ENCODE results near the gene SLC30A5.
A peak's percentile ranks its signal among the peaks of the same experiment; 100 is the strongest.
"Not testable (repeated sequence)": the region's sequence is repeated elsewhere in the genome, so short reads cannot be mapped to it uniquely, and the experiment has no call there.

SLC30A5 gene

DNA sequence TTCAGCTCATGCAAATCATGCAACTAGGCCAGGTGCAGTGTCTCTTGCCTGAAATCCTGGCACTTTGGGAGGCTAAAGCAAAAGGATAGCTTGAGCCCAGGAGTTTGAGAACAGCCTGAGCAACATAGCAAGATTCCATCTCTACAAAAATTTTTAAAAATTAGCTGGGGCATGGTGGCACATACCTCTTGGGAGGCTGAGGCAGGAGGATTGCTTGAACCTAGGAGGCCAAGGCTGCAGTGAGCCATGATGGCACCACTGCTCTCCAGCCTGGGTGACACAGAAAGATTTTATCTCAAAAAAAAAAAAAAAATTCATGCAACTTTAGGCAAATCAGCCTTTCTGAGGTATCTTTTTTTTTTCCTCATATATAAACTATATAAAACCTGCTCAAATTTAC lies 37.5 kb downstream of the SLC30A5 start:
- DNase-seq (ENCODE audit: low read depth) = no peak
- no peak for TF ChIP-seq CTCF (conservative IDR thresholded peaks at IDR 0.05; ENCODE audit: low read length)
- no peak overlapping the region for H3K4me3 ChIP-seq (ENCODE audit: low read length)

DNA sequence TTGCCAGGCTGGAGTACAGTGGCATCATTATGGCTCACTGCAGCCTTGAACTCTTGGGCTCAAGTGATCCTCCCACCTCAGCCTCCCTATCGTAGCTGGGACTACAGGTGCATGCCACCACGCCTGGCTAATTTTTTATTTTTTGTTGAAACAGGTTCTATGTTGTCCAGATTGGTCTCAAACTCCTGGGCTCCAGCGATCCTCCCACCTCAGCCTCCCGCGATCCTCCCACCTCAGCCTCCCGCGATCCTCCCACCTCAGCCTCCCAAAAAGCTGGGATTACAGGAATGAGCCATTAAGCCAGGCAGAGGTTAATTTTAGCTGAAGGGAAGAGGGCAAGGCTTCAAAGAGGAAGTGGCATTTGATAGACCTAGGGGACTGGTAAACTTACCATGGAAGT lies 40.3 kb downstream of the SLC30A5 start:
- no peak overlapping the region for H3K4me3 ChIP-seq (ENCODE audit: low read length)
- no peak for TF ChIP-seq CTCF (conservative IDR thresholded peaks at IDR 0.05; ENCODE audit: low read length)
- no peak for DNase-seq (ENCODE audit: low read depth)

DNA sequence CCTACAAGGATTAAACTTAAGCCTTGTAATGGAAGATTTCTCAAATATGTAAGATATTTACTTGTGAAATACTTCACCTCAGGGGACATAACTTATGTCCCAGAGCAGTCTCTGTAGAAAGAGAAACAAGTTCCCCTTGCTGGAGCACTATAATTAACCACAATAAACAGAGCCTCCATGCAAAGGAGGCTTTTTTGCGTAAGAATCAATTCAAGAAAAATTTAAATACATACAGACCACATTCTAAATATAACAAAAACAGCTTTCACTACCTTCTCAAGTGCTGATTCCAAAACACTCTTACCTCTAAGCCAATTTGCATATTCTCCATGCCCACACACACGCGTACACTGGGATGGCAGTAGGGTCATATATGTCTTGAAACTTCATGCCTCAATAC lies 42.5 kb downstream of the SLC30A5 start:
- no peak for TF ChIP-seq CTCF (conservative IDR thresholded peaks at IDR 0.05; ENCODE audit: low read length)
- peak; percentile 73 for DNase-seq (ENCODE audit: low read depth)
- no peak overlapping the region for H3K4me3 ChIP-seq (ENCODE audit: low read length)

DNA sequence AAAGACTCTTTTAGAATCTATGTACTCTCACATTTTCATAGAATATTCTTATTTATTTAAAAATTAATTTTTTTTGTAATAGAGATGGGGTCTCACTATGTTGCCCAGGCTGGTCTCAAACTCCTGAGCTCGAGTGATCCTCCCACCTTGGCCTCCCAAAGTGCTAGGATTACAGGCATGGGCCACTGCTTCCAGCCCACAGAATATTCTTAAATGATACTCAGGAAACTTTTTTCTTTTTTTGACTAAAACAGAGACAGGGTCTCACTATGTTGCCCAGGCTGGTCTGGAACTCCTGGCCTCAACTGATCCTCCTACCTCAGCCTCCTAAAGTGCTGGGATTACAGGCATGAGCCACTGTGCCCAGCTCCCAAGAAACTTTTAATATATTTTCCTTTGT lies 43.4 kb downstream of the SLC30A5 start:
- H3K4me3 ChIP-seq (ENCODE audit: low read length); DNase-seq (ENCODE audit: low read depth): not testable (repeated sequence)

- TF ChIP-seq CTCF (conservative IDR thresholded peaks at IDR 0.05; ENCODE audit: low read length) = no peak
- DNase-seq (ENCODE audit: low read depth) = no peak
Measured at GRCh38 chr5:69137807-69138206, 44.0 kb downstream of the SLC30A5 start.

GRCh38 chr5:69138766-69139165 lies 45.0 kb downstream of the SLC30A5 start:
- H3K4me3 ChIP-seq (ENCODE audit: low read length) = no peak overlapping the region
- TF ChIP-seq CTCF (conservative IDR thresholded peaks at IDR 0.05; ENCODE audit: low read length) = no peak
- DNase-seq (ENCODE audit: low read depth) = peak; percentile 1

More at GRCh38 chr5:69137807-69138206, 44.0 kb downstream of the SLC30A5 start:
- no peak overlapping the region for H3K4me3 ChIP-seq (ENCODE audit: low read length)

- H3K4me3 ChIP-seq (ENCODE audit: low read length); DNase-seq (ENCODE audit: low read depth): not testable (repeated sequence)
Measured at GRCh38 chr5:69140239-69140638, 46.4 kb downstream of the SLC30A5 start.

DNA sequence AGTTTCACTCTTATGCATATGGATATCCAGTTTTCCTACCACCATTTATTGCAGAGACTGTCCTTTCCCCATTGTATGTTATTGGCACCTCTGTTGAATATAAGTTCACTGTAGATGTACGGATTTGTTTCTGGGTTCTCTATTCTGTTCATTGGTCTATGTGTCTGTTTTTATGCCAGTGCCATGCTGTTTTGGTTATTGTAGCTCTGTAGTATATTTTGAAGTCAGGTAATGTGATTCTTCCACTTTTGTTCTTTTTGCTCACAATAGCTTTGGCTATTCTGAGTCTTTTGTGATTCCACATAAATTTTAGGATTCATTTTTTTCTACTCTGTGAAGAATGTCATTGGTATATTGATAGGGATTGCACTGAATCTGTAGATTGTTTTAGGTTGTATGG lies 47.0 kb downstream of the SLC30A5 start:
- DNase-seq (ENCODE audit: low read depth) = no peak
- TF ChIP-seq CTCF (conservative IDR thresholded peaks at IDR 0.05; ENCODE audit: low read length) = no peak
- no peak overlapping the region for H3K4me3 ChIP-seq (ENCODE audit: low read length)

GRCh38 chr5:69148576-69148975 lies 54.8 kb downstream of the SLC30A5 start:
- not testable (repeated sequence) for DNase-seq (ENCODE audit: low read depth); H3K4me3 ChIP-seq (ENCODE audit: low read length)
